ENCODE data around the gene EIF4A2.
"Not testable (repeated sequence)": the region's sequence is repeated elsewhere in the genome, so short reads cannot be mapped to it uniquely, and the experiment has no call there.

The EIF4A2 gene

GRCh38 chr3:186806089-186807055 is 23.0 kb downstream of the EIF4A2 start, which contains the start of gene RFC4:
RFC4 (minus strand) TSS chr3:186806482; CDS start chr3:186804713, 1,769 bp downstream.
- Histone ChIP-seq H3K79me2 (ENCODE audit: insufficient read depth, low read length) (peaks cover 43% of the 10 kb centered on the region), H3K9me3 (ENCODE audit: insufficient read depth, low read depth, low read length) (no peaks in the 10 kb centered on the region), H3K27me3 (ENCODE audit: insufficient read depth, low read length, poor library complexity, severe bottlenecking) (no peaks in the 10 kb centered on the region), H3K4me3 (ENCODE audit: low read length, poor library complexity, severe bottlenecking) (peak within 1 kb of the TSS; percentile 79), H3K4me2 (ENCODE audit: low read depth, low read length, poor library complexity, severe bottlenecking) (peak within 1 kb of the TSS; percentile 80), H3K36me3 (ENCODE audit: insufficient read depth, low read length) (no peaks in the 10 kb centered on the region; the same call in 1 of the 2 replicates), H4K20me1 (ENCODE audit: insufficient read depth, low read length, poor library complexity, severe bottlenecking) (peaks cover 4% of the 10 kb centered on the region), H3K4me1 (ENCODE audit: insufficient read depth, low read length, poor library complexity, severe bottlenecking) (peaks cover 27% of the 10 kb centered on the region), H2AFZ (ENCODE audit: low read length) (peak within 1 kb of the TSS; percentile 83), H3F3A (ENCODE audit: low read depth) (no peaks in the 10 kb centered on the region), H3K9ac (ENCODE audit: low read depth, low read length, poor library complexity, severe bottlenecking) (peak within 1 kb of the TSS; percentile 92), H3K9me2 (replicated peaks; ENCODE audit: low read depth, low read length) (no peaks in the 10 kb centered on the region)
- no peak for TF ChIP-seq EZH2phosphoT487 (IDR thresholded peaks at IDR 0.05; ENCODE audit: borderline replicate concordance)
- TF ChIP-seq, protein P1, sequence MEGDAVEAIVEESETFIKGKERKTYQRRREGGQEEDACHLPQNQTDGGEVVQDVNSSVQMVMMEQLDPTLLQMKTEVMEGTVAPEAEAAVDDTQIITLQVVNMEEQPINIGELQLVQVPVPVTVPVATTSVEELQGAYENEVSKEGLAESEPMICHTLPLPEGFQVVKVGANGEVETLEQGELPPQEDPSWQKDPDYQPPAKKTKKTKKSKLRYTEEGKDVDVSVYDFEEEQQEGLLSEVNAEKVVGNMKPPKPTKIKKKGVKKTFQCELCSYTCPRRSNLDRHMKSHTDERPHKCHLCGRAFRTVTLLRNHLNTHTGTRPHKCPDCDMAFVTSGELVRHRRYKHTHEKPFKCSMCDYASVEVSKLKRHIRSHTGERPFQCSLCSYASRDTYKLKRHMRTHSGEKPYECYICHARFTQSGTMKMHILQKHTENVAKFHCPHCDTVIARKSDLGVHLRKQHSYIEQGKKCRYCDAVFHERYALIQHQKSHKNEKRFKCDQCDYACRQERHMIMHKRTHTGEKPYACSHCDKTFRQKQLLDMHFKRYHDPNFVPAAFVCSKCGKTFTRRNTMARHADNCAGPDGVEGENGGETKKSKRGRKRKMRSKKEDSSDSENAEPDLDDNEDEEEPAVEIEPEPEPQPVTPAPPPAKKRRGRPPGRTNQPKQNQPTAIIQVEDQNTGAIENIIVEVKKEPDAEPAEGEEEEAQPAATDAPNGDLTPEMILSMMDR (conservative IDR thresholded peaks at IDR 0.05; ENCODE audit: low read length) = no peak

DNA sequence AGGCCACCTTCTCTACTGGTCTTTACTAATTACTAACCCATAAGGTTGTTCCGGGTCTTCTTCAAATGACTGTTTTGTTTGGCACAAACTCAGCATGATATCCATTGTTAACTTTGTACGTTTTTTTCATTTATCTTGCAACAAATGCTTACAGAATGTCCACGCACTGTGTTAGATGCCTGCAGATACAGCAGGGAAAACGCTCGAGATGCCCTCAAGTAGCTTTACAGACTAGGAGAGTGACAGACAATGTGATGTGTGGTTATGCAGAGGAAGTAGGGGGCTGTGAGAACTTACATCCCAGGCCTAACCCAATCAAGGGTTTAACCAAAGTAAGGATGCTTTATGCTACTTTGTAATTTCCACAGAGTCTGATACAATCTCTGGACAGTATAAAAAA is 23.9 kb downstream of the EIF4A2 start:
- peaks cover 4% of the 10 kb centered on the region for H4K20me1 ChIP-seq (ENCODE audit: insufficient read depth, low read length, poor library complexity, severe bottlenecking)
- H3K36me3 ChIP-seq (ENCODE audit: insufficient read depth, low read length) = no peaks in the 10 kb centered on the region; the same call in 1 of the 2 replicates
- no peaks in the 10 kb centered on the region for H3K9me2 ChIP-seq (replicated peaks; ENCODE audit: low read depth, low read length)
- no peaks in the 10 kb centered on the region for H3K27me3 ChIP-seq (ENCODE audit: insufficient read depth, low read length, poor library complexity, severe bottlenecking)
- TF ChIP-seq, protein P1 (conservative IDR thresholded peaks at IDR 0.05; ENCODE audit: low read length) = no peak
- no peak for TF ChIP-seq EZH2phosphoT487 (IDR thresholded peaks at IDR 0.05; ENCODE audit: borderline replicate concordance)
- peak overlapping the region; percentile 92 for H3K9ac ChIP-seq (ENCODE audit: low read depth, low read length, poor library complexity, severe bottlenecking)
- H3K4me1 ChIP-seq (ENCODE audit: insufficient read depth, low read length, poor library complexity, severe bottlenecking) = peaks cover 27% of the 10 kb centered on the region
- H3K4me3 ChIP-seq (ENCODE audit: low read length, poor library complexity, severe bottlenecking) = peak overlapping the region; percentile 79
- H3K79me2 ChIP-seq (ENCODE audit: insufficient read depth, low read length) = peaks cover 40% of the 10 kb centered on the region
- no peaks in the 10 kb centered on the region for H3F3A ChIP-seq (ENCODE audit: low read depth)
- H2AFZ ChIP-seq (ENCODE audit: low read length) = peak overlapping the region; percentile 83
- peak overlapping the region; percentile 80 for H3K4me2 ChIP-seq (ENCODE audit: low read depth, low read length, poor library complexity, severe bottlenecking)
- H3K9me3 ChIP-seq (ENCODE audit: insufficient read depth, low read depth, low read length) = no peaks in the 10 kb centered on the region

- no peaks in the 10 kb centered on the region for H3K36me3 ChIP-seq (ENCODE audit: insufficient read depth, low read length)
- TF ChIP-seq, protein P1 (conservative IDR thresholded peaks at IDR 0.05; ENCODE audit: low read length) = no peak
- no peak for TF ChIP-seq EZH2phosphoT487 (IDR thresholded peaks at IDR 0.05; ENCODE audit: borderline replicate concordance)
These were observed 27.1 kb downstream of the EIF4A2 start for GRCh38 chr3:186810336-186810996.

DNA sequence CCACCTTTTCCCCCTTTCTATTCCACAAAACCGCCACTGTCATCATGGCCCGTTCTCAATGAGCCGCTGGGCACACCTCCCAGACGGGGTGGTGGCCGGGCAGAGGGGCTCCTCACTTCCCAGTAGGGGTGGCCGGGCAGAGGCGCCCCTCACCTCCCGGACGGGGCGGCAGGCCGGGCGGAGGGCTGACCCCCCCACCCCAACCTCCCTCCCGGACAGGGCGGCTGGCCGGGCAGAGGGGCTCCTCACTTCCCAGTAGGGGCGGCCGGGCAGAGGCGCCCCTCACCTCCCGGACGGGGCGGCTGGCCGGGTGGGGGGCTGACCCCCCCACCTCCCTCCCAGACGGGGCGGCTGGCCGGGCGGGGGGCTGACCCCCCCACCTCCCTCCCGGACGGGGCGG is 27.9 kb downstream of the EIF4A2 start:
- H3K27me3 ChIP-seq (ENCODE audit: insufficient read depth, low read length, poor library complexity, severe bottlenecking); H3K9me3 ChIP-seq (ENCODE audit: insufficient read depth, low read depth, low read length); H3K4me3 ChIP-seq (ENCODE audit: low read length, poor library complexity, severe bottlenecking); H3K4me2 ChIP-seq (ENCODE audit: low read depth, low read length, poor library complexity, severe bottlenecking); H3K79me2 ChIP-seq (ENCODE audit: insufficient read depth, low read length); H3K9me2 ChIP-seq (replicated peaks; ENCODE audit: low read depth, low read length); H3K36me3 ChIP-seq (ENCODE audit: insufficient read depth, low read length); H2AFZ ChIP-seq (ENCODE audit: low read length); H3F3A ChIP-seq (ENCODE audit: low read depth); H4K20me1 ChIP-seq (ENCODE audit: insufficient read depth, low read length, poor library complexity, severe bottlenecking); H3K9ac ChIP-seq (ENCODE audit: low read depth, low read length, poor library complexity, severe bottlenecking): not testable (repeated sequence)
- peaks cover 17% of the 10 kb centered on the region for H3K4me1 ChIP-seq (ENCODE audit: insufficient read depth, low read length, poor library complexity, severe bottlenecking)

More at GRCh38 chr3:186810336-186810996, 27.1 kb downstream of the EIF4A2 start:
- H2AFZ ChIP-seq (ENCODE audit: low read length) = no peak overlapping the region
- no peaks in the 10 kb centered on the region for H4K20me1 ChIP-seq (ENCODE audit: insufficient read depth, low read length, poor library complexity, severe bottlenecking)
- H3K79me2 ChIP-seq (ENCODE audit: insufficient read depth, low read length) = peaks cover 8% of the 10 kb centered on the region
- H3K9me3 ChIP-seq (ENCODE audit: insufficient read depth, low read depth, low read length) = no peaks in the 10 kb centered on the region
- no peaks in the 10 kb centered on the region for H3K9me2 ChIP-seq (replicated peaks; ENCODE audit: low read depth, low read length)
- peaks cover 18% of the 10 kb centered on the region for H3K4me1 ChIP-seq (ENCODE audit: insufficient read depth, low read length, poor library complexity, severe bottlenecking)
- H3K9ac ChIP-seq (ENCODE audit: low read depth, low read length, poor library complexity, severe bottlenecking) = no peak overlapping the region
- no peak overlapping the region for H3K4me2 ChIP-seq (ENCODE audit: low read depth, low read length, poor library complexity, severe bottlenecking)
- H3K4me3 ChIP-seq (ENCODE audit: low read length, poor library complexity, severe bottlenecking) = no peak overlapping the region
- H3K27me3 ChIP-seq (ENCODE audit: insufficient read depth, low read length, poor library complexity, severe bottlenecking) = no peaks in the 10 kb centered on the region
- no peaks in the 10 kb centered on the region for H3F3A ChIP-seq (ENCODE audit: low read depth)
